ENCODE measurements around the gene UEVLD.

The UEVLD gene

GRCh38 chr11:18578975-18579598, 9.4 kb downstream of the UEVLD start:
- DNase-seq (ENCODE audit: low spot score) = peak; percentile 34
- no peak for TF ChIP-seq CTCF (IDR thresholded peaks at IDR 0.05; ENCODE audit: extremely low read depth, missing control alignments)

DNA sequence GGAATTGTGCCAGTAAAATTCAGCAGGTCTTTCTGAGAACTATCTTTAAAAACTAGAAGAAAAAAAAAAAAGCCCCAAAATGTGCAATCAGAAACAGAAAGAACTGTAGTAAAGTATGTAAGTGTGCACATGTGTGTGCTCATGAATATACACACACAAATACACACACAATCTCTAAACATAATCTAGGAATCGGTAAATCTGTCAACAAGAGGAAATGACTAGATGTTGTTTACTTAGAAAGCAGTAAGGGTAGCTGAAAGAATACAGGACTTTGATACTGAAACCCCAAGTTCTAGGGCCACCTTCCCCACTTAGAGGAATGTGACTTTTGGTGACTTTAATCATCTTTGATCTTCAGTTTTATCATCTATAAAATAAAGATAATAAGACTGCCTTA, 13.2 kb downstream of the UEVLD start:
- no peak for TF ChIP-seq CTCF (IDR thresholded peaks at IDR 0.05; ENCODE audit: extremely low read depth, missing control alignments)
- no peak for DNase-seq (ENCODE audit: low spot score)

DNA sequence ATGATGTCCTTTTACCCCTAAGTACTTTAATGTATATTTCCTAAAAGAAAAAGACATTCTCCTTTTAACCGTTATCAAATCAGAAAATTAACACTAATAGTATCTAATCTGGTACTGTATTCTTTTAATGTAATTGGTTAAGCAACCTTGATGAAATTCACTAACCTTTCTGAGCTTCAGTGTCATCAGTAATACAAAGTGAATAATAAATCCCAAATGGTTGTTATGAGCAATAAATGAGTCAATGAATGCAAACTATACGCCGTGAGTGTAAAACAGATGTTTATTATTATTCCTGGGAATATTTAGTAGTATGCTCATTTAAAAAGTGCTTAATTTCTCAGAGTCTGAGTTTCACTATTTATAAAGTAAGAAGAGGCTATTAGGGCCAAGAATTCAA, 21.5 kb downstream of the UEVLD start:
- no peak for DNase-seq (ENCODE audit: low spot score)
- no peak for TF ChIP-seq CTCF (IDR thresholded peaks at IDR 0.05; ENCODE audit: extremely low read depth, missing control alignments)

GRCh38 chr11:18566406-18566805, 22.1 kb downstream of the UEVLD start:
- DNase-seq (ENCODE audit: low spot score) = no peak
- TF ChIP-seq CTCF (IDR thresholded peaks at IDR 0.05; ENCODE audit: extremely low read depth, missing control alignments) = no peak

DNA sequence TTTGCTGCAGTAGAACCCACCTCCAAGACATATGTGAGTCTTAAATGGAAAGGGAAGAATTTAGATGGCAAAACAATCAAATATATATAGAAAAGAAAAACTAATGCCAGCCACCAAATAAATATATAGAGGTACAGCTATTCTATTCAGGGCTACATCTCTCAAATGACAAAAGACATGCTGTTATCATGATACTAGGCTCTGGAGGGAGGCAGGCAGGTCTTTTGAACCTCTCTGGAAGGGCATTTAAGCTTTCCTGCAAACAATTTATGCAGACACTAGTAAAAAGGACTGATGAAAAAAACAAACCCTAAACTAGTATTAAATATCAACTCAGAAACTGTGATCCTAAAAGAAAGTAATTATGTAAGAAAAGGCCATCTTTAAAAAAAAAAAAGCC, 24.4 kb downstream of the UEVLD start:
- no peak for DNase-seq (ENCODE audit: low spot score)
- TF ChIP-seq CTCF (IDR thresholded peaks at IDR 0.05; ENCODE audit: extremely low read depth, missing control alignments) = no peak

- TF ChIP-seq CTCF (IDR thresholded peaks at IDR 0.05; ENCODE audit: extremely low read depth, missing control alignments) = no peak
- no peak for DNase-seq (ENCODE audit: low spot score)
These were observed 25.3 kb downstream of the UEVLD start for GRCh38 chr11:18563090-18563730.

GRCh38 chr11:18548001-18548400, 40.5 kb downstream of the UEVLD start:
- TF ChIP-seq CTCF (IDR thresholded peaks at IDR 0.05; ENCODE audit: extremely low read depth, missing control alignments) = no peak
- no peak for DNase-seq (ENCODE audit: low spot score)

All from GM20000 (cell line).